ENCODE data around the gene PLXNC1.

DNA sequence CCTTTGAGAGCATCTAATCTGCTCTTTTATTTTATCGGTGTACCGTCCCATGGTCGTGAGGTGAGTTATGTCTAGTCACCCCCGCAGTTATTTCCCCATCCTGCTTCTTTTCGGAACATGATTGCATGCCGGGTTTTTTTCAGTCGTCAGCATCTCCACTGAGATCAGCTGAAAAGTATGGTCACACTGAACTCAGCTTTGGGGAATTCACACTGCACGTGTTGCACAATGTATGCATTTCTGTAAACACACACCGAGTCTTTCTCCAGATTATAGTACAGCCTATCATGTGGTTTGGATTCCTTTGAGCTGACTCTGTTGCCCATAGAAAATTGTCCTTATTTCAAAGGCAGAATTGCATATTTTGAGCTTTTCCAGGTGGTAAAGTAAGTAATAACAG is 24.6 kb downstream of the PLXNC1 start:
- TF ChIP-seq, protein P1, sequence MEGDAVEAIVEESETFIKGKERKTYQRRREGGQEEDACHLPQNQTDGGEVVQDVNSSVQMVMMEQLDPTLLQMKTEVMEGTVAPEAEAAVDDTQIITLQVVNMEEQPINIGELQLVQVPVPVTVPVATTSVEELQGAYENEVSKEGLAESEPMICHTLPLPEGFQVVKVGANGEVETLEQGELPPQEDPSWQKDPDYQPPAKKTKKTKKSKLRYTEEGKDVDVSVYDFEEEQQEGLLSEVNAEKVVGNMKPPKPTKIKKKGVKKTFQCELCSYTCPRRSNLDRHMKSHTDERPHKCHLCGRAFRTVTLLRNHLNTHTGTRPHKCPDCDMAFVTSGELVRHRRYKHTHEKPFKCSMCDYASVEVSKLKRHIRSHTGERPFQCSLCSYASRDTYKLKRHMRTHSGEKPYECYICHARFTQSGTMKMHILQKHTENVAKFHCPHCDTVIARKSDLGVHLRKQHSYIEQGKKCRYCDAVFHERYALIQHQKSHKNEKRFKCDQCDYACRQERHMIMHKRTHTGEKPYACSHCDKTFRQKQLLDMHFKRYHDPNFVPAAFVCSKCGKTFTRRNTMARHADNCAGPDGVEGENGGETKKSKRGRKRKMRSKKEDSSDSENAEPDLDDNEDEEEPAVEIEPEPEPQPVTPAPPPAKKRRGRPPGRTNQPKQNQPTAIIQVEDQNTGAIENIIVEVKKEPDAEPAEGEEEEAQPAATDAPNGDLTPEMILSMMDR (conservative IDR thresholded peaks at IDR 0.05; ENCODE audit: low read depth, low read length) = no peak
- TF ChIP-seq EZH2 (IDR thresholded peaks at IDR 0.05; ENCODE audit: borderline replicate concordance, low read depth, low read length, poor library complexity, severe bottlenecking) = no peak
